Endothelial cell (in vitro differentiated cells): ENCODE data around the gene PRR7. TPM values are rescaled to one million over a fixed set of nuclear protein-coding genes. Genes with fewer than 3 reads are reported as not detected.
A peak's percentile ranks its signal among the peaks of the same experiment; 100 is the strongest.

ENCODE experiments used
- DNase-seq: peaks from one replicate; pipeline ENCODE4 v3.0.0; 2021; ENCODE audit warnings: low spot score
- H3K27ac Mint-ChIP-seq: one replicate; pipeline ENCODE4 v1.8.0; 2021; ENCODE audit warnings: mixed read lengths, inconsistent platforms; ENCODE audit not compliant: unreplicated experiment
- H3K27me3 Mint-ChIP-seq: one replicate; pipeline ENCODE4 v1.8.0; 2021; ENCODE audit warnings: mild to moderate bottlenecking, moderate library complexity, mixed read lengths, inconsistent platforms; ENCODE audit not compliant: unreplicated experiment
- H3K36me3 Mint-ChIP-seq: one replicate; pipeline ENCODE4 v1.8.0; 2021; ENCODE audit warnings: mild to moderate bottlenecking, low read depth, mixed read lengths, inconsistent platforms; ENCODE audit not compliant: unreplicated experiment
- H3K4me1 Mint-ChIP-seq: one replicate; pipeline ENCODE4 v1.8.0; 2021; ENCODE audit warnings: mild to moderate bottlenecking, mixed read lengths, inconsistent platforms; ENCODE audit not compliant: unreplicated experiment
- H3K4me3 Mint-ChIP-seq: one replicate; pipeline ENCODE4 v1.8.0; 2021; ENCODE audit warnings: mild to moderate bottlenecking, mixed read lengths, inconsistent platforms; ENCODE audit not compliant: unreplicated experiment
- H3K9me3 Mint-ChIP-seq: one replicate; pipeline ENCODE4 v1.8.0; 2021; ENCODE audit warnings: mixed read lengths, inconsistent platforms; ENCODE audit not compliant: unreplicated experiment
- total RNA-seq: library from RNA; stranded (reverse); fragmentation: NEBNext Ultra II Directional; extraction: Animal tissue kit (Norgen Biotek cat#: 25700); gene quantifications from one replicate; pipeline ENCODE4 v1.2.1, GENCODE V29; 2021; ENCODE audit not compliant: unreplicated experiment
- TF ChIP-seq, protein P1 (sequence below): fragments of 200-600 bp; sonication (generic); IDR thresholded peaks from one replicate; pipeline ENCODE4 v1.5.0; 2021; ENCODE audit warnings: antibody characterized with exemption; ENCODE audit not compliant: unreplicated experiment

The PRR7 gene
- total RNA-seq, 1 donor from 2014 or later: 0.97 TPM

DNA sequence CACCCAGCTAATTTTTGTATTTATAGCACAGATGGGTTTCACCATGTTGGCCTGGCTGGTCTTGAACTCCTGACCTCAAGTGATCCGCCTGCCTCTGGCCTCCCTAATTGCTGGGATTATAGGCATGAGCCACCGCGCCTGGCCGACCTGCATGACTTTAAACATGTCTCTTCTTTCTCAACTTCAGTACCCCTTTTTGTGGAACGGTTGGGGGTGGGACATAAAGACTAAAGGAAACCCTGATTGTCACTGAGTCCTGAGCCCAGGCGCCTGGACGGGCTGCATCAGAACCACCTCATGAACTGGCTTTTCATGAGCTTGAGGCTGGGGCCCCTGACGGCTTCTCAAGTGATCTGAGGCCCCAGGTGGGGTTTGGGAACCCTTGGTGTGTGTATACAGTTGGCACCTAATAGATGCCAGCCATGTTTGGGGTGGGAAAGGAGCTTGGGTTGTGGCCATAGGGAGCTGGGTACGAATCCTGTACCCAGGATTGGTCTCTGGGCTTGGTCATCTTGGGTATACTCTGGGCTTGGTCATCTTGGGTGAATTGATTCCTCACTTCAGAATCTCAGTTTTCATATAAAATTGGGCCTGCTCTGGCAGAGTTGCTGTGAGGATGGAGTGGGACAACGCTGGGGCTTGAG lies 17.9 kb upstream of the PRR7 start:
- H3K4me3 Mint-ChIP-seq: no peak overlapping the region
- no peak overlapping the region for H3K27ac Mint-ChIP-seq
- no peaks in the 10 kb centered on the region for H3K9me3 Mint-ChIP-seq

DNA sequence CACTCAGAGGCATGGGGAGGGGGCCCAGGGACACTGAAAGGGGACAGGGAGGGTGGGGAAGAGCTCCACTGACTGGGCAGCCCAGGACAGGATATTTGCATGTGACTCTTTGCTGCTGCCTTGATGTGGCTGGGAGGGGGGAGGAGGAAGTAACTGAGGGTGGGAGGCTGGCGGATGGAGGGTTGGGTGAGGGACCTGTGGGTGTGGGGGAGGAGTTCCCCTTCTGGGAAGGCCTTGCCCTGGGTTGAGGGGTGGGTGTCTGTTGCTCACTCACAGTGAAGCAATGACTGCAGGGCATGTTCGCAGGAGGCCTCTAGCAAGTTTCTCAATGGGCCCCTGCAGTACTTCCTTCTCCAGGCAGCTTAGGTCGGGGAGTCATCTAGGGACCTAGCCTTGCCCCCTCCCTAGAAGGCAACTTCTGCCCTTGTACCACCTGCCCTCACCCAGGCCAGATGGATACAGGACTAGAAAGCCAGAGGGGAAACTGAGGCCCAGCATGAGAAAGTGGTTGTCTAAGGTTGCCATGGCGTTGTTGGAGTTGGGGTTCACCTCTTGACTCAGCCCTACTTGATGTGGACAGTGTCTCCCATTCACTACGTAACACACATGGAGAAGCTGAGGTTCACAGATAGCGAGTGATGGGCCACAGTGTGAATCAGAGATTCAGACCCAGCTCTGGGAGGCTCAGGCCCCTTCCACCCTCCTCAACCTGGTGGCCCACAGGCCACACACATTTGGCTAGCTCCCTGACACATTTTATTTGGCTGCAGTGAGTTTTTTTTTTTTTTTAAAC lies 17.2 kb upstream of the PRR7 start:
- no peaks in the 10 kb centered on the region for H3K9me3 Mint-ChIP-seq
- H3K4me1 Mint-ChIP-seq: peaks cover 17% of the 10 kb centered on the region
- peak overlapping the region; percentile 42 for H3K4me3 Mint-ChIP-seq
- peaks cover 3% of the 10 kb centered on the region for H3K36me3 Mint-ChIP-seq
- TF ChIP-seq, protein P1, sequence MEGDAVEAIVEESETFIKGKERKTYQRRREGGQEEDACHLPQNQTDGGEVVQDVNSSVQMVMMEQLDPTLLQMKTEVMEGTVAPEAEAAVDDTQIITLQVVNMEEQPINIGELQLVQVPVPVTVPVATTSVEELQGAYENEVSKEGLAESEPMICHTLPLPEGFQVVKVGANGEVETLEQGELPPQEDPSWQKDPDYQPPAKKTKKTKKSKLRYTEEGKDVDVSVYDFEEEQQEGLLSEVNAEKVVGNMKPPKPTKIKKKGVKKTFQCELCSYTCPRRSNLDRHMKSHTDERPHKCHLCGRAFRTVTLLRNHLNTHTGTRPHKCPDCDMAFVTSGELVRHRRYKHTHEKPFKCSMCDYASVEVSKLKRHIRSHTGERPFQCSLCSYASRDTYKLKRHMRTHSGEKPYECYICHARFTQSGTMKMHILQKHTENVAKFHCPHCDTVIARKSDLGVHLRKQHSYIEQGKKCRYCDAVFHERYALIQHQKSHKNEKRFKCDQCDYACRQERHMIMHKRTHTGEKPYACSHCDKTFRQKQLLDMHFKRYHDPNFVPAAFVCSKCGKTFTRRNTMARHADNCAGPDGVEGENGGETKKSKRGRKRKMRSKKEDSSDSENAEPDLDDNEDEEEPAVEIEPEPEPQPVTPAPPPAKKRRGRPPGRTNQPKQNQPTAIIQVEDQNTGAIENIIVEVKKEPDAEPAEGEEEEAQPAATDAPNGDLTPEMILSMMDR: no peak
- H3K27ac Mint-ChIP-seq: no peak overlapping the region
- no peak for DNase-seq
- peaks cover 7% of the 10 kb centered on the region for H3K27me3 Mint-ChIP-seq

More for the DNA sequence above, 17.9 kb upstream of the PRR7 start:
- TF ChIP-seq, protein P1: no peak
- Mint-ChIP-seq H3K4me1 (peaks cover 17% of the 10 kb centered on the region), H3K27me3 (peaks cover 7% of the 10 kb centered on the region), H3K36me3 (no peaks in the 10 kb centered on the region)
- no peak for DNase-seq

DNA sequence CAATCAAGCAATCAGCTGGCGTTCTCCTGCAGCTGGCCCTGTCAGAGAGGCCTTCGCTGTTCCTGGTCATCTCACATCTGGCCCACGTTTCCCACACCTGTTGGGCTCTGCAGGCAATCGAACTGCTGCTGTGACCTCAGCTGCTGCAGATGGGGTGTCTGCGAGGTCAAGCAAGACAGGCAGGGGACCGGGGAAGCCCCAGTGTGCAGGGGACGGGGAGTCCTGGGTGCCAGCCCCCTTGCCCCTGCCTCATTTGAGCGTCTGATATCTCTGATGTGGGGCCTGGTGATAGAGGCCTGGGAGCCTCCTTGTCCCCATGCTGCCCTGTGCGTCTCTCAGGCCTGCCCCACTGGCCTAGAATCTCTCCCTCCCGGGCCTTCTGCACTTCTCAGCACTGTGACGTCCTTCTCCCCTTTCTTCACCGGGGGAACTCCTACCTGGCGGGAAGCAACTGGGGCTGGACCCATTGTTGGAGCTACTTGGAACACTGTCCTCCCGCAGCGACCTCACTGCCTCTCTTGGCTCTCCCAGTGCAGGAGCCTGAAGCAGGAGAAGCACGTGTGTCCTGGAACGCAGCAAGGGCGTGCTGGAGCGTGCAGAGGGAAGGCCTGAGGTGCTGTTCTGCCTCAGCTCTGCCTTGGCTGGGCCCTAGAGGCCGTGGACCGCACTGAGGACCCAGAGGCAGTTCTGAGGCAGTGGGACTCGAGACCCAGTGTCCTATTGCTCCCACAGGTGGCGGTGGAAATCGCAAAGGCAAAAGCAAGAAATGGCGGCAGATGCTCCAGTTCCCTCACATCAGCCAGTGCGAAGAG lies 16.3 kb upstream of the PRR7 start:
- no peak for DNase-seq
- no peak overlapping the region for H3K27ac Mint-ChIP-seq
- peaks cover 14% of the 10 kb centered on the region for H3K4me1 Mint-ChIP-seq
- H3K36me3 Mint-ChIP-seq: peaks cover 3% of the 10 kb centered on the region
- no peak overlapping the region for H3K4me3 Mint-ChIP-seq
- peaks cover 8% of the 10 kb centered on the region for H3K27me3 Mint-ChIP-seq
- no peaks in the 10 kb centered on the region for H3K9me3 Mint-ChIP-seq
- TF ChIP-seq, protein P1: no peak

DNA sequence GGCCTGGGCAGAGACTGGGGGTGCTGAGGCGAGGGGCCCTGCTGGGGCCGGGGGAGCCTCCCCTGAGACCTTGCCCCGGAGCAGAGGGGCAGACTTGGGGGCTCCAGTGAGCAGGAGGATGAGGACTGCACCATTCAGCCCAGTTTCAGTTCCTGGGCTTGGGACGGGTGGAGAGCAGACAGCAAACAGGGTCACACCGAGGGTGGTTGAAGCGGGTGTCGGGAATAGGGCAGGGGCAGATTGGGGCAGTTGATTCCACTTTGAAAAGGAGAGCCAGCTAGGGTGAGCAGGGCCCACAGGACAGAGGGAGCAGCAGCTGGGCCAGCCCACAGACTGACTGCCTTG lies 15.7 kb upstream of the PRR7 start:
- Mint-ChIP-seq H3K36me3 (peaks cover 3% of the 10 kb centered on the region), H3K27me3 (peaks cover 13% of the 10 kb centered on the region), H3K9me3 (no peaks in the 10 kb centered on the region), H3K27ac (no peak overlapping the region), H3K4me3 (no peak overlapping the region), H3K4me1 (peaks cover 11% of the 10 kb centered on the region)
- TF ChIP-seq, protein P1: no peak
- DNase-seq: no peak
